HG03066 (cell line): ENCODE measurements around the gene SLC6A3.

Source experiments
- ATAC-seq: cut with Tn5 transposase; IDR thresholded peaks from one replicate; pipeline ENCODE4 v1.9.1; 2021; ENCODE audit warnings: low read depth; ENCODE audit not compliant: unreplicated experiment

The SLC6A3 gene

GRCh38 chr5:1445313-1445688, at the start of gene SLC6A3:
Gene SLC6A3, minus strand, starts transcription at chr5:1445440. Its CDS starts 2,243 bp downstream, at chr5:1443197.
- ATAC-seq = no peak

- no peak for ATAC-seq
Measured at GRCh38 chr5:1493941-1494340, 48.7 kb upstream of the SLC6A3 start.

GRCh38 chr5:1493413-1493812, 48.2 kb upstream of the SLC6A3 start:
- no peak for ATAC-seq

GRCh38 chr5:1492757-1493156, 47.5 kb upstream of the SLC6A3 start:
- no peak for ATAC-seq

- ATAC-seq = no peak
Measured at GRCh38 chr5:1490376-1490775, 45.1 kb upstream of the SLC6A3 start.

GRCh38 chr5:1489754-1490153, 44.5 kb upstream of the SLC6A3 start:
- ATAC-seq = no peak

- ATAC-seq = peak; percentile 51
Measured at GRCh38 chr5:1488882-1489680, 43.8 kb upstream of the SLC6A3 start.

GRCh38 chr5:1487079-1487764, 42.0 kb upstream of the SLC6A3 start:
- no peak for ATAC-seq

- ATAC-seq = no peak
Measured at GRCh38 chr5:1486271-1486670, 41.0 kb upstream of the SLC6A3 start.

GRCh38 chr5:1485579-1486118, 40.4 kb upstream of the SLC6A3 start:
- ATAC-seq = no peak

- peak; percentile 56 for ATAC-seq
Measured at GRCh38 chr5:1484730-1485578, 39.7 kb upstream of the SLC6A3 start.

- ATAC-seq = no peak
Measured at GRCh38 chr5:1483856-1484729, 38.9 kb upstream of the SLC6A3 start.

GRCh38 chr5:1483064-1483463, 37.8 kb upstream of the SLC6A3 start:
- ATAC-seq = no peak

GRCh38 chr5:1481959-1482331, 36.7 kb upstream of the SLC6A3 start:
- ATAC-seq = no peak

GRCh38 chr5:1481266-1481958, 36.2 kb upstream of the SLC6A3 start:
- no peak for ATAC-seq

- ATAC-seq = no peak
Measured at GRCh38 chr5:1480806-1481205, 35.6 kb upstream of the SLC6A3 start.

GRCh38 chr5:1480217-1480616, 35.0 kb upstream of the SLC6A3 start:
- no peak for ATAC-seq

GRCh38 chr5:1479581-1480188, 34.4 kb upstream of the SLC6A3 start:
- ATAC-seq = no peak

- ATAC-seq = no peak
Measured at GRCh38 chr5:1479066-1479465, 33.8 kb upstream of the SLC6A3 start.
